Stimulated activated memory B cell treated with anti-CD40 and anti-IgM and Interleukin-4, amounts not matched to agents 10 μg/mL and 1 μg/mL and 100 μg/mL, for 72 hours (primary cell): ENCODE data around the gene TMBIM4.

ENCODE experiments used
- ATAC-seq: fragments of 150-1000 bp; cut with Tn5 transposase; 2 replicates; pipeline ENCODE4 v1.10.0; 2021
- H3K27ac Mint-ChIP-seq: one replicate; pipeline ENCODE4 v1.8.0; 2022; ENCODE audit warnings: mild to moderate bottlenecking, mixed read lengths
- H3K27me3 Mint-ChIP-seq: one replicate; pipeline ENCODE4 v1.8.0; 2022; ENCODE audit warnings: mixed read lengths
- H3K36me3 Mint-ChIP-seq: one replicate; pipeline ENCODE4 v1.8.0; 2022; ENCODE audit warnings: mixed read lengths
- H3K4me1 Mint-ChIP-seq: one replicate; pipeline ENCODE4 v1.8.0; 2022; ENCODE audit warnings: mixed read lengths
- H3K4me3 Mint-ChIP-seq: one replicate; pipeline ENCODE4 v1.8.0; 2022; ENCODE audit warnings: mild to moderate bottlenecking, moderate library complexity, mixed read lengths
- H3K9me3 Mint-ChIP-seq: one replicate; pipeline ENCODE4 v1.8.0; 2022; ENCODE audit warnings: mixed read lengths

TMBIM4 gene

DNA sequence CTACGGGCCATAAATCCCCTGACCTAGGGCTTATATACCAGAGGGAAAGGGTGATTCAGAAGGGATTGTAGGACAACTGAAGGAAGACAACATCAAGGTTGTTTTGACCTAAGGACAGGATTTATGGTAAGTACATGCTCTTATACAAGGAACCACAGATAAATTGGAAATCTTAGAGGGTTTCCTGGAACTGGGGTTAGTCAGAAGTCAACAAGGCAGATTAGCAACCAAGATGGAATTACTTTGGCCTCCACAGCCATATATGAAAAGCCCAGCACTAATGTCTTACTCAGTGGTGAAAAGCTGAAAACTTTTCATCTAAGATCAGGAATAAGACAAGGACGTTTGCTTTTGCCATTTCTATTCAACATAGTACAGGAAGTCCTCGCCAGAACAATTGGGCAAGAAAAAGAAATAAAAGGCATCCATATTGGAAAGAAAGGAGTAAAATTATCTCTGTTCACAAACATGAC lies 5.4 kb downstream of the TMBIM4 start:
- Mint-ChIP-seq H3K27me3 (no peaks in the 10 kb centered on the region), H3K4me3 (no peak overlapping the region), H3K4me1 (peaks cover 67% of the 10 kb centered on the region), H3K36me3 (peaks cover 50% of the 10 kb centered on the region), H3K27ac (no peak overlapping the region), H3K9me3 (peaks cover 2% of the 10 kb centered on the region)
- ATAC-seq, result no peak

DNA sequence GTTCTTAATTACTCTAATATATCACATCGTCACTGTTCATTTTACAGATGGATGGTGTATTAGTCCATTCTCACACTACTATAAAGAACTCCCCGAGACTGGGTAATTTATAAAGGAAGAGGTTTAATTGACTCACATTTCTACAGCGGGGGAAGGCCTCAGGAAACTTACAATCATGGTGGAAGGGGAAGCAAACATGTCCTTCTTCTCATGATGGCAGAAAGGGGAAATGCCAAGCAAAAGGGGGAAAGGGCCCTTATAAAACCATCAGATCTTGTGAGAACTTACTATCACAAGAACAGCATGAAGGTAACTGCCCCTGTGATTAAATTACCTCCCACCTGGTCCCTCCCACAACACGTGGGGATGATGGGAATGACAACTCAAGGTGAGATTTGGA lies 6.5 kb downstream of the TMBIM4 start:
- no peak overlapping the region for H3K27ac Mint-ChIP-seq
- no peak for ATAC-seq
- no peaks in the 10 kb centered on the region for H3K27me3 Mint-ChIP-seq
- H3K9me3 Mint-ChIP-seq, result peaks cover 2% of the 10 kb centered on the region
- H3K4me3 Mint-ChIP-seq, result no peak overlapping the region
- H3K4me1 Mint-ChIP-seq, result peaks cover 69% of the 10 kb centered on the region
- peaks cover 57% of the 10 kb centered on the region for H3K36me3 Mint-ChIP-seq

DNA sequence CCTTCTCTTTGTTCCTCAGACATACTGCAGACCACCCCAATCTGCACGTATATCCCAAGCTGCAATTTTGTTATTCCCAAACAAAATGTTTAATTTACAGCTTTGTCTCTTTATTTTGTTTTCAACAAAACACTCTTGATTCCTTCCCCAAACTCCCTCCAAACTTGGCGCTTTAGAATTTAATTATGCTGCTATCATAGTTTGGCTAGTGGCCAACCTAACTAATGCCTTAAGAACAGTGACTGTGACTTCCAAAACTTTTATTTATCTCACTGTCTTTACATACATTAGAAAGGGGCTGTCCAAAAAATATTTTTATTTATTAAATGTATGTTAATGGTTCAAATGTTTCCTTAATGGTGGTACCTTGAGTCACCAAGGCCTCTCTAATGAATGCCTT lies 7.1 kb downstream of the TMBIM4 start:
- no peaks in the 10 kb centered on the region for H3K27me3 Mint-ChIP-seq
- H3K27ac Mint-ChIP-seq, result no peak overlapping the region
- peaks cover 57% of the 10 kb centered on the region for H3K36me3 Mint-ChIP-seq
- H3K9me3 Mint-ChIP-seq, result peaks cover 2% of the 10 kb centered on the region
- peaks cover 69% of the 10 kb centered on the region for H3K4me1 Mint-ChIP-seq
- ATAC-seq, result no peak
- H3K4me3 Mint-ChIP-seq, result no peak overlapping the region

DNA sequence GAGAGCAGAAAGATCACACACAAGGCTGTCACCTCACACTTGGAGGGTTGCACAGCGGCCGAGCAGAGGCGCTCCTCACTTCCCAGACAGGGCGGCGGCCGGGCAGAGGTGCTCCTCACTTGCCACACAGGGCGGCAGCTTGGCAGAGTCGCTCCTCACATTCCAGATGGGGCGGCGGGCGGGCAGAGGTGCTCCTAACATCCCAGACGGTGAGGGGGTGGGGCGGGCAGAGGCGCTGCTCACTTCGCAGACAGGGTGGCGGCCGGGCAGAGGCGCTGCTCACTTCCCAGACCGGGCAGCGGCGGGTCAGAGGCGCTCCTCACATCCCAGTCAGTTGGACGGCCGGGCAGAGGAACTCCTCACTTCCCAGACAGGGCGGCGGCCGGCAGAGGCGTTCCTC lies 9.1 kb downstream of the TMBIM4 start:
- Mint-ChIP-seq H3K27ac (no peak overlapping the region), H3K4me1 (peaks cover 74% of the 10 kb centered on the region), H3K36me3 (peaks cover 56% of the 10 kb centered on the region), H3K9me3 (no peaks in the 10 kb centered on the region), H3K27me3 (no peaks in the 10 kb centered on the region), H3K4me3 (no peak overlapping the region)
- ATAC-seq, result no peak

DNA sequence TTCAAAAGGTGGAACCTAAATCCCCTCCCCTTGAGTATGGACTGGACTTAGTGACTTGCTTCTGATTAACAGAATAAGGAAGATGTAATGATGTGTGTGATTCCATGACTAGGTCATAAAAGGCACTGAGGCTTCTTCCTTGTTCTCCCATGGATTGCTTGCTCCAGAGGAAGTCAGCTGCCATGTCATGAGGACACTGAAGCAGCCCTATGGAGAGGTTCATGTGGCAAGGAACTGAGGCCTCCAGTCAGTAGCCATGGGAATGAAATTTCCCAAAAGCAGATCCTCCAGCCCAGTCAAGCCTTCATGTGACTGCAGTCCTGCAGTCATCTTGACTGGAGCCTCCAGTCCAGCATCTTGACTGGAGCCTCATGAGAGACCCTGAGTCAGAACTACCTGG lies 10.7 kb downstream of the TMBIM4 start:
- no peak for ATAC-seq
- Mint-ChIP-seq H3K4me1 (peaks cover 75% of the 10 kb centered on the region), H3K27ac (no peak overlapping the region)

DNA sequence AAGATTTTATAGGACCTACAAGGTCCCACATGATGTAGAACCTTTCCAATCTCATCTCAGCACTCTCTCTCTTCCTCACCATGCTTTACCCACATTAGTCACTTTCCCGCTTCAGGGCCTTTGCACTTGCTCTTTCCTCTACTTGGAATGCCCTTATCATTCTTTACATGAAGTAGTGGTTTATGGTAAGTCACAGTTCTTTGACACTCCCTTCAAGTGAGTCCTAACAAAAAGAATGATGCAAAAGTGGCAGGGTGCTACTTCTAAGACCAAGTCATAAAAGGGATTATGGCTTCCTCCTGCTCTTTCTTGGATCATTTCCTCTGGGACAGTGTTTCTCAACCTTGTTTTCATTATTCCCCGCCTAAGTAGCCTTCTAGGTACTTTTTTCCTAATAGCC lies 13.1 kb downstream of the TMBIM4 start:
- Mint-ChIP-seq H3K36me3 (peaks cover 52% of the 10 kb centered on the region), H3K9me3 (no peaks in the 10 kb centered on the region), H3K4me3 (no peak overlapping the region), H3K27me3 (no peaks in the 10 kb centered on the region), H3K27ac (no peak overlapping the region), H3K4me1 (peaks cover 56% of the 10 kb centered on the region)
- no peak for ATAC-seq

More for the DNA sequence above, 10.7 kb downstream of the TMBIM4 start:
- no peaks in the 10 kb centered on the region for H3K9me3 Mint-ChIP-seq
- no peak overlapping the region for H3K4me3 Mint-ChIP-seq
- H3K36me3 Mint-ChIP-seq, result peaks cover 47% of the 10 kb centered on the region
- no peaks in the 10 kb centered on the region for H3K27me3 Mint-ChIP-seq

DNA sequence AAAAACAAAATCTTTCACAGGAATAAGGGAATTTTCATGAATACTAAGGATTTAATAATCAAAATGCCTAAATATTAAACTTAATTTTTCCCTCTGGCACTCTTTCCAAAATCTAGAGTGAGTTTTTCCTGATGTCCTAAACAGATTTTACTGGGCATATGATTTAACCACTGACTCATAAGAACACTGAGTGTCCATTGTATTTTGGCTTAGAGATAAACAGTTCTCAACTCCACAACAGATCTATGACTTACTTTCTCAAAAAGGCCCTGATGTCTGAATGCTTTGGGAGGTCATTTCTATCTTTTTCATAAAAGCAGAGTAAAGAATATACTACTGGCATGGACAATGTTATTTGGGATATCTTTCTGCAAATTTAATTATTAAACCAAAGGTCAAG lies 15.0 kb downstream of the TMBIM4 start:
- no peak for ATAC-seq
- Mint-ChIP-seq H3K36me3 (peaks cover 65% of the 10 kb centered on the region), H3K4me1 (peaks cover 52% of the 10 kb centered on the region), H3K9me3 (no peaks in the 10 kb centered on the region), H3K27me3 (no peaks in the 10 kb centered on the region), H3K4me3 (no peak overlapping the region), H3K27ac (peak overlapping the region; percentile 54)

DNA sequence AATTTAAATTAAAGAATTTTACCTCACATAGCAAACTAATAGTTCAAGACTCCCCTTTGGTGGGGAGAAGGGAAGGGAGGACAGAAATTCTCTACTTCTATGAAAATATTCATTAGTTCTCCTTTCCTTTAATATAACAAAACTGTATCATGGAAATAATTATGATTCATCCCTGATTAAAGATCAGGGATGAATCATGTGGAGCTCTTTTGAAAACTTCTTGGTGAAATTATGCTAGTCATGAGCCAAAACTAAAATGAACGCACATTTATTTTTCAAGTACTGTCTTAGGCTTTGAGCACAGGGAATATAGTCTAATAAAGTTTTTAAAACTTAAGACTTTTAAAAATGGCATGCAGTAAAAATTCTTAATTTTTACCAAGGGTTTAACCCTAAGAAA lies 17.1 kb downstream of the TMBIM4 start:
- H3K4me1 Mint-ChIP-seq, result peaks cover 31% of the 10 kb centered on the region
- no peak for ATAC-seq
- no peaks in the 10 kb centered on the region for H3K9me3 Mint-ChIP-seq
- H3K27me3 Mint-ChIP-seq, result no peaks in the 10 kb centered on the region
- no peak overlapping the region for H3K4me3 Mint-ChIP-seq
- H3K27ac Mint-ChIP-seq, result no peak overlapping the region
- peaks cover 60% of the 10 kb centered on the region for H3K36me3 Mint-ChIP-seq

DNA sequence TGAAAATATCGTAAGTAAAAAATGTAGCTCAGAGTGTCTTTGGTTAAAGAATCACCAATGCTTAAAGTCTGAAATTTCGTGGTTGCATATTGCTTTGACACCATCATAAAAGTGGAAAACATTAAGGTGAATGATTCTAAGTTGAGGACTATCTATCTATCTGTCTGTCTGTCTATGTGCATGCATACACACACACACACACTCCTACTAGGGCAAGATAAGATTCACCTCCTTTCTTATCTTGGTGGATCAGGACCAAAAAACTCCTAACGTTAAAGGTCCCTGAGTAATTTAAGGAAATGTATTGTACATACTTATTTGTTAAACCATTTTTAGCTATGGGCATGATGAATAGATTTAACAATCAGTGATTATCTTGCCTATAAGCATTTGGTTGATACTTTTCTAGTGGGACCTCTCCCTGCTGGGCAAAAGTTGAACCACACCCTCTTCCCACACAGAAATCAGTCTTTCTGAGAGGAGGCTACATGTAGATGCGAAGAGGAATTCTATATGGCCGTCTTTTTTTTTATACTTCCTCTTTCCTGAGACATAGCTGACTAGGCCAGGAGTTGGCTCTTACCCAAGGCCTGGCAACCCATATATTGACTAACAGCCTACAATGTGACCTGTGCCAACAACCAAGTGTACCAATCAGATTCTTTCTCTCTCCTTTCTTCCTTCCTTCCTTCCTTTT lies 19.9 kb downstream of the TMBIM4 start:
- Mint-ChIP-seq H3K9me3 (no peaks in the 10 kb centered on the region), H3K4me1 (peaks cover 21% of the 10 kb centered on the region), H3K27ac (no peak overlapping the region), H3K4me3 (no peak overlapping the region), H3K27me3 (no peaks in the 10 kb centered on the region), H3K36me3 (peaks cover 42% of the 10 kb centered on the region)
- ATAC-seq, result no peak

DNA sequence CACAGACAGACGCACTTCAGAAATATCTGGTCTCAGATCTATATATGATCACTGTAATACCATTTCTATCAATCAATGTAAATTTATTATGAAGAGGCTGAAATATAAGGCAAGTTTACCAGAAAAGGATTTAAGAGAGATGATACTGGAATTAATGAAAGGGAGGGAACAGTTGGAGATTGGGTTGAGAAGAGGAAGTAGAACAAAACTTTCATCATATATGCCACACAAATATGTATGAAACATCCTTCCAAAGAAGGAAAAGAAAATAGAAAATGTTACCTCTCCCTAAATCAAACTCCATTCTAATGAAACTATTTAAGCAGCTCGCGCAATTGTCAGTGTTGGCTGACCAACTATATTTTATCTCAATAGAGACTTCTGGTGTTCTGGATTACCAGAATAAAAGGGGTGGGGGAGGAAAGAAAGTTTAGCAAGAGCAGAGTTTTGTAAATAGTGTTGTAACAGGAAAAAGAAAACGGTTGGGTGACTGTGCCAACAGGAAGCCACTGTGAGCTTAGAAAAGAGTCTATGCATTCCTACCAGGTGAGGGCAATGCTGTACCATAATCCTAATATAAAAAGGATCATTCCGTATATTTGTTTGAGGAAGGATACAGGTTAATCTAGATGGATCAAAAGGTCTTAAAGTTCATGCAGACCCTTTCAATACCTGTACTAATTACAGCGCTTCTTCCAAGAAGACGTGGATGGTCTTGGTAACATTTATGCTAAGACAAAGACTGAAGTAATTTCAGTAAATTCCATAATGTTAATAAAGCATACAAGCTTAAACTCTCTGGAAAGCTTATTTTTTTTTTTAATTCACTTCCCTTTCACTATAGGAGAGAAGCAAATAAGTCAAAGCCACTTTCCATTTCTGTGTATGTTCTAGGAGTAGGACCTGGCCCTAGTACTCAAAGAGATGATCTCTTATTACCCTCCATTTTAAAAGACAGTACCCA lies 24.7 kb downstream of the TMBIM4 start:
- Mint-ChIP-seq H3K9me3 (peaks cover 3% of the 10 kb centered on the region), H3K36me3 (peaks cover 67% of the 10 kb centered on the region), H3K4me1 (peaks cover 18% of the 10 kb centered on the region), H3K27me3 (no peaks in the 10 kb centered on the region), H3K4me3 (no peak overlapping the region), H3K27ac (peak overlapping the region; percentile 68)
- no peak for ATAC-seq

DNA sequence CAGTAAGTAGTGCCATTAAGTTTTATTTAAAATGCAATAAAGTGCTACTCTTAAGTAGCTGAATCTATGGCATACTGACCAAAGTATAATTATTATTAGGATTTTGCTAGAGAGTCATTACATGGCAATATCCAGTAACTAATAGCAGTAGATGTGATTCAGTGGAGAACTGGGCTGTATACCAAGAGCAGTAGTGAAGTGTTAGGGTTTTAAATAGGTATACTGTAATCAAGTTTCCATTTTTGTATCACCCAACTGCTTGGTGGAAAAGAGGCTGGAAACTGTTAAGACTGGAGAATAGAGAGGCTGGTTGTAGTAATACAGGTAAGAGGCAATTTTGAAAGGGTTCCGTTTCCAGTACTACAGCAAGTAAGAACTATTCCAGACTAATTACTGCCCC lies 25.9 kb downstream of the TMBIM4 start:
- peaks cover 70% of the 10 kb centered on the region for H3K36me3 Mint-ChIP-seq
- H3K9me3 Mint-ChIP-seq, result peaks cover 4% of the 10 kb centered on the region
- ATAC-seq, result no peak
- no peak overlapping the region for H3K27ac Mint-ChIP-seq
- no peak overlapping the region for H3K4me3 Mint-ChIP-seq
- H3K4me1 Mint-ChIP-seq, result peaks cover 18% of the 10 kb centered on the region
- H3K27me3 Mint-ChIP-seq, result no peaks in the 10 kb centered on the region

DNA sequence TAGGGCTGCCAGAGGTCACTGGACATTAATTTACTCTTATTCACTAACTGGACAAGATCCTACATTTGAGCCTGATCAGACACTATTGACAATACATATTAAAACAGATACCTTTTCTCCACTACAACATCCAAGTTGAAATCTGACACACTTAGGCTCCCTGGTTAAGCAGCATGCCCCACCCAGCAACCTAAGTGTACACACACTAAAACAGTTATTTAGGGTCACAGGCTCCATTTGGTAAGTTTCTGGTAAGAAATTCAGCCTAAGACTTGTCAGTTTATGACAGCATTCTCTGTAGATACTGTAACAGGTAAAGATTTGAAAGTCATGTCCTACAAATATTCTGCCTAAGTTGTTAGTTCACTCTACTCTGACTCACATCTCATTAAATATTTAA lies 27.0 kb downstream of the TMBIM4 start:
- H3K4me3 Mint-ChIP-seq, result no peak overlapping the region
- no peak for ATAC-seq
- H3K4me1 Mint-ChIP-seq, result peaks cover 18% of the 10 kb centered on the region
- H3K27me3 Mint-ChIP-seq, result no peaks in the 10 kb centered on the region
- peaks cover 62% of the 10 kb centered on the region for H3K36me3 Mint-ChIP-seq
- peaks cover 4% of the 10 kb centered on the region for H3K9me3 Mint-ChIP-seq
- H3K27ac Mint-ChIP-seq, result no peak overlapping the region

DNA sequence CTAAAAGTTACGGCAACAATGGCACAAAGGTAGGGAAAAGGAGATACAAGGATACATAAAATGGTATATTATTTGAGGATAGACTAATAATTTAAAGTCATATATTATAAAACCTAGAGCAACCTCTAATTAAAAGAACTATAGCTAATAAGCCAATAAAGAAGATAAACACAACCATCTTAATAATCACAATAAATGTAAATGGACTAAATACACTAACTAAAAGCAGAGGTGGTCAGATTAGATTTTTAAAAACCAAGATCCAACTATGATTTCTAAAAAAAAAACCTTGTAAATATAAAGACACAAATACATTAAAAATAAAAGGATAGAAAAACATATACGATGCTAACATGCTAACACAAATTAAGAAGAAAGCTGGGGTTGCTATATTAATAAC lies 28.5 kb downstream of the TMBIM4 start:
- peaks cover 4% of the 10 kb centered on the region for H3K9me3 Mint-ChIP-seq
- no peak overlapping the region for H3K4me3 Mint-ChIP-seq
- no peaks in the 10 kb centered on the region for H3K27me3 Mint-ChIP-seq
- H3K4me1 Mint-ChIP-seq, result peaks cover 18% of the 10 kb centered on the region
- H3K27ac Mint-ChIP-seq, result no peak overlapping the region
- peaks cover 66% of the 10 kb centered on the region for H3K36me3 Mint-ChIP-seq
- ATAC-seq, result no peak

DNA sequence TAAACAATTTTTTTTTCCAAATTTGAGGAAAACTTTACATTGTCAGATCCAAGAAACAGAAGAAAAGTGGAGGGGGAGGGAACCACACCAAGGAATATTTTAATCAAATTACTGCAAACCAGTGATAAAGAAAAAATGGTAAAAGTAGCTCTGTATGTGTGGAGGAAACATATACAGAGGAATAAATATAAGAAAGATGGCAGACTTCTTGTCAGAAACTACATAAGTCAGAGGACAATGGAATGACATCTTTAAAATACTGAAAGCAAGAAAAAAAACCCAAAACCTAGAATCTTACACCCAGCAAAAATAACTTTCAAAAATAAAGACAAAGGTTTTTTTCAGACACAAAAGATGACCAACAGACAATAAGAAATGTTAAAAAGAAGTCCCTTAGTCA lies 29.1 kb downstream of the TMBIM4 start:
- peaks cover 13% of the 10 kb centered on the region for H3K4me1 Mint-ChIP-seq
- no peak overlapping the region for H3K4me3 Mint-ChIP-seq
- H3K36me3 Mint-ChIP-seq, result peaks cover 69% of the 10 kb centered on the region
- H3K9me3 Mint-ChIP-seq, result peaks cover 4% of the 10 kb centered on the region
- ATAC-seq, result no peak
- no peaks in the 10 kb centered on the region for H3K27me3 Mint-ChIP-seq
- H3K27ac Mint-ChIP-seq, result no peak overlapping the region

DNA sequence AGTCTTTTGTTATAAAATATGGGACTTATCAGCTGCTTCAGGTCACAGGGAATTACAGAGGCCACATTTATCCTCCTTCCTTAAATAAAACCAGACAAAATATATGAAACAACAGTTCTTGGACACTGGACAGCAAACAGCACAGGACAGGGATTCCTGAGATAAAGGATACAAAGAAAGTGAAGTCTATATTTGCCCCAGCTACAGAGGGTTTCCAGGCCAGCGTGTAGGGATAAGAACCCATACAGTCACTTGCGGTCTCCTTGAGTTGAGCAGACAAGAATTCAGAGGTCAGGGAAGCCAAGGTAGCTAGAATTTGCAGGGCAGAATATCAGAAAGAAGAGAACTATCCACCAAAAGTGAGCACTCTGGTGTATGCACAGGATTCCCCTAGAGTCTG lies 30.5 kb downstream of the TMBIM4 start:
- ATAC-seq, result no peak
- H3K27ac Mint-ChIP-seq, result no peak overlapping the region
- no peaks in the 10 kb centered on the region for H3K27me3 Mint-ChIP-seq
- no peaks in the 10 kb centered on the region for H3K4me1 Mint-ChIP-seq
- peaks cover 59% of the 10 kb centered on the region for H3K36me3 Mint-ChIP-seq
- H3K4me3 Mint-ChIP-seq, result no peak overlapping the region
- peaks cover 4% of the 10 kb centered on the region for H3K9me3 Mint-ChIP-seq

DNA sequence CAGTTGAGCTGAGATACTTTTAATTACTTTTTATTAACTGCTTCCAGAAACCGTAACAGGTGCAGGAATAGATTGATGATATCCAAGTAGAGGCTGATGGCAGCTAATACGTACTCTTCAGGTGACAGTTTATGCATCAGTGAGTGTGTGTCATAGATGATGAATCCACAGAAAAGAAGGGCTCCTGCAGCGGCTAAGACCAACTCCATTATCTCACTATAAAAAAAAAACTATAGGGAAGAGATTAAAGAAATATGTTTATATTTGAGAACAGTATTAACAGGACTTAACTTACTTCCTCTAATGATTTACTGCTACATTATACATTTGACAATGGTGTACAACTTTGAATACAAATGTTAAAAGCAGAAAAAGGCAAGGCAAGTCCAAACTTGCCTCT lies 31.9 kb downstream of the TMBIM4 start:
- ATAC-seq, result no peak
- Mint-ChIP-seq H3K4me1 (no peaks in the 10 kb centered on the region), H3K27ac (no peak overlapping the region), H3K27me3 (no peaks in the 10 kb centered on the region), H3K36me3 (peaks cover 49% of the 10 kb centered on the region), H3K9me3 (peaks cover 4% of the 10 kb centered on the region), H3K4me3 (no peak overlapping the region)
